HepG2 (cell line): Measurements from ENCODE around the gene HNRNPL.

Experiments
- CAMTA2 ChIP-seq: sonication (generic); formaldehyde crosslinking; IDR thresholded peaks from 2 replicates; pipeline ENCODE4 v1.4.0; 2020; ENCODE audit warnings: mild to moderate bottlenecking, missing genetic modification reagents, borderline replicate concordance
- EZH2 ChIP-seq: conservative IDR thresholded peaks from 2 replicates; pipeline ENCODE4 v1.6.1; 2012; ENCODE audit warnings: mild to moderate bottlenecking, low read depth, low read length, moderate library complexity
- GATAD2A ChIP-seq: IDR thresholded peaks from 2 replicates; pipeline ENCODE4 v1.6.1; 2016
- SALL2 ChIP-seq: sonication (generic); formaldehyde crosslinking; IDR thresholded peaks from 2 replicates; pipeline ENCODE4 v1.8.1; 2023; ENCODE audit warnings: mild to moderate bottlenecking, missing genetic modification reagents, inconsistent platforms
- SMARCC2 ChIP-seq: fragments of 450-650 bp; IDR thresholded peaks from 2 replicates; pipeline ENCODE4 v1.6.1; 2017; ENCODE audit warnings: antibody characterized with exemption, mild to moderate bottlenecking
- SRSF1 ChIP-seq: fragments of 200-400 bp; formaldehyde crosslinking; optimal IDR thresholded peaks from 2 replicates; pipeline ENCODE3; 2017; ENCODE audit warnings: mild to moderate bottlenecking, low read depth, low read length, moderate library complexity
- TRIM24 ChIP-seq: sonication (generic); formaldehyde crosslinking; IDR thresholded peaks from 2 replicates; pipeline ENCODE4 v1.8.0; 2022; ENCODE audit warnings: mild to moderate bottlenecking, missing genetic modification reagents
- ZNF609 ChIP-seq: sonication (generic); formaldehyde crosslinking; IDR thresholded peaks from 2 replicates; pipeline ENCODE4 v1.4.0; 2020; ENCODE audit warnings: mild to moderate bottlenecking, missing genetic modification reagents, borderline replicate concordance
- TF ChIP-seq, protein P1 (sequence below): sonication (generic); formaldehyde crosslinking; IDR thresholded peaks from 2 replicates; pipeline ENCODE4 v1.5.0; 2020; ENCODE audit warnings: missing genetic modification reagents, mild to moderate bottlenecking, borderline replicate concordance
- TF ChIP-seq, protein P2 (sequence below): sonication (generic); formaldehyde crosslinking; IDR thresholded peaks from 2 replicates; pipeline ENCODE4 v1.5.0; 2020; ENCODE audit warnings: mild to moderate bottlenecking, missing genetic modification reagents, moderate library complexity

GRCh38 chr19:38877781-38878574 lies 28.2 kb upstream of the HNRNPL start, which contains the start of gene RINL:
- no peak for TF ChIP-seq GATAD2A (CRISPR knock-in tag)
- TF ChIP-seq CAMTA2 (CRISPR knock-in tag) = no peak
- TF ChIP-seq SMARCC2 = no peak
- no peak for TF ChIP-seq EZH2
- no peak for TF ChIP-seq TRIM24
- no peak for TF ChIP-seq SRSF1
- TF ChIP-seq, protein P1, sequence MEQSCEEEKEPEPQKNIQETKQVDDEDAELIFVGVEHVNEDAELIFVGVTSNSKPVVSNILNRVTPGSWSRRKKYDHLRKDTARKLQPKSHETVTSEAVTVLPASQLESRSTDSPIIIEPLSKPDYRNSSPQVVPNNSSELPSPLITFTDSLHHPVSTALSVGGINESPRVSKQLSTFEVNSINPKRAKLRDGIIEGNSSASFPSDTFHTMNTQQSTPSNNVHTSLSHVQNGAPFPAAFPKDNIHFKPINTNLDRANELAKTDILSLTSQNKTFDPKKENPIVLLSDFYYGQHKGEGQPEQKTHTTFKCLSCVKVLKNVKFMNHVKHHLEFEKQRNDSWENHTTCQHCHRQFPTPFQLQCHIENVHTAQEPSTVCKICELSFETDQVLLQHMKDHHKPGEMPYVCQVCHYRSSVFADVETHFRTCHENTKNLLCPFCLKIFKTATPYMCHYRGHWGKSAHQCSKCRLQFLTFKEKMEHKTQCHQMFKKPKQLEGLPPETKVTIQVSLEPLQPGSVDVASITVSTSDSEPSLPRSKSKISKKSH (CRISPR knock-in tag) = no peak
- TF ChIP-seq, protein P2, sequence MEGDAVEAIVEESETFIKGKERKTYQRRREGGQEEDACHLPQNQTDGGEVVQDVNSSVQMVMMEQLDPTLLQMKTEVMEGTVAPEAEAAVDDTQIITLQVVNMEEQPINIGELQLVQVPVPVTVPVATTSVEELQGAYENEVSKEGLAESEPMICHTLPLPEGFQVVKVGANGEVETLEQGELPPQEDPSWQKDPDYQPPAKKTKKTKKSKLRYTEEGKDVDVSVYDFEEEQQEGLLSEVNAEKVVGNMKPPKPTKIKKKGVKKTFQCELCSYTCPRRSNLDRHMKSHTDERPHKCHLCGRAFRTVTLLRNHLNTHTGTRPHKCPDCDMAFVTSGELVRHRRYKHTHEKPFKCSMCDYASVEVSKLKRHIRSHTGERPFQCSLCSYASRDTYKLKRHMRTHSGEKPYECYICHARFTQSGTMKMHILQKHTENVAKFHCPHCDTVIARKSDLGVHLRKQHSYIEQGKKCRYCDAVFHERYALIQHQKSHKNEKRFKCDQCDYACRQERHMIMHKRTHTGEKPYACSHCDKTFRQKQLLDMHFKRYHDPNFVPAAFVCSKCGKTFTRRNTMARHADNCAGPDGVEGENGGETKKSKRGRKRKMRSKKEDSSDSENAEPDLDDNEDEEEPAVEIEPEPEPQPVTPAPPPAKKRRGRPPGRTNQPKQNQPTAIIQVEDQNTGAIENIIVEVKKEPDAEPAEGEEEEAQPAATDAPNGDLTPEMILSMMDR = no peak
- no peak for TF ChIP-seq SALL2 (CRISPR knock-in tag)
- no peak for TF ChIP-seq ZNF609 (CRISPR knock-in tag)
